Breast epithelium (tissue), 3 donors: ENCODE measurements around the gene TRIM32.

ENCODE experiments used
- POLR2A ChIP-seq: fragments of 450-650 bp; IDR thresholded peaks from one replicate; pipeline ENCODE4 v1.6.1; 2016; ENCODE audit warnings: antibody characterized with exemption, mild to moderate bottlenecking, moderate library complexity
- TF ChIP-seq, protein P1 (sequence below), 3 donors: fragments of 450-650 bp; IDR thresholded peaks; one replicate each; pipeline ENCODE4 v1.5.1; 2016 to 2017; ENCODE audit warnings: antibody characterized with exemption in 3 of 3, mild to moderate bottlenecking in 3 of 3, moderate library complexity in 3 of 3

GRCh38 chr9:116686693-116687073 is 422 bp upstream of the TRIM32 start:
- TF ChIP-seq, protein P1, sequence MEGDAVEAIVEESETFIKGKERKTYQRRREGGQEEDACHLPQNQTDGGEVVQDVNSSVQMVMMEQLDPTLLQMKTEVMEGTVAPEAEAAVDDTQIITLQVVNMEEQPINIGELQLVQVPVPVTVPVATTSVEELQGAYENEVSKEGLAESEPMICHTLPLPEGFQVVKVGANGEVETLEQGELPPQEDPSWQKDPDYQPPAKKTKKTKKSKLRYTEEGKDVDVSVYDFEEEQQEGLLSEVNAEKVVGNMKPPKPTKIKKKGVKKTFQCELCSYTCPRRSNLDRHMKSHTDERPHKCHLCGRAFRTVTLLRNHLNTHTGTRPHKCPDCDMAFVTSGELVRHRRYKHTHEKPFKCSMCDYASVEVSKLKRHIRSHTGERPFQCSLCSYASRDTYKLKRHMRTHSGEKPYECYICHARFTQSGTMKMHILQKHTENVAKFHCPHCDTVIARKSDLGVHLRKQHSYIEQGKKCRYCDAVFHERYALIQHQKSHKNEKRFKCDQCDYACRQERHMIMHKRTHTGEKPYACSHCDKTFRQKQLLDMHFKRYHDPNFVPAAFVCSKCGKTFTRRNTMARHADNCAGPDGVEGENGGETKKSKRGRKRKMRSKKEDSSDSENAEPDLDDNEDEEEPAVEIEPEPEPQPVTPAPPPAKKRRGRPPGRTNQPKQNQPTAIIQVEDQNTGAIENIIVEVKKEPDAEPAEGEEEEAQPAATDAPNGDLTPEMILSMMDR (IDR thresholded peaks at IDR 0.05): no peak
- TF ChIP-seq POLR2A: no peak
